ENCODE measurements around the gene MYBPH.

Gene MYBPH

DNA sequence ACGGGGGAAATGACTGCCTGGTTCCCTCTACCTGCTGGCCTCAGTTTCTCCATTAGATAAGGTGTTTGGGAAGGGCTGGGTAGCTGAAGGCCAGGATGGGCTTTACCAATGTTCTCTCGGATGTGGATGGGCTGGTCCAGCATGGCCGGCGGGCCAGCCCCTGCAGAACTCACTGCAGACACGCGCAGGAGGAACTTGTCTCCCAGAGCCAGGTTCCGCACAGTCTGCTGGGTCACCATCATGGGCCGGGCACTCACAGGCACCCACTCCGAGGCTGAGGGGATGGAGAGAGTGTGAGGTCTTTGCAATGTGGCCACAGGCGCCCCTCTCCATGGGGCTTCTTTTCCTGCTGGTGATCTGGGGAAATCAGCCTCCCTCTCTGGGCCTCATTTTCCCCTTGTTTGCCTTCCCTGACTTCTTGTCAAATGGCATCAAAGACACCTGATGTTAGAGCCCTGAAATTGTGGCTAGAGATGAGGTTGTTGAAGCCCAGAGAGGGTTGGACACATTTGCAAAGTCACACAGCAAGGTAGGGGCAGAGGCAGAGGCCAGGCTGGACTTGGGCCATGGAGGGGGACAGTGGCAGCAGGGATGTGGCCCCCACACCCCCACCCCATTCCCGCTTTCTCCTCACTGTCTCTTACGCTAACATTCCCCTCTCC, 1.2 kb downstream of the MYBPH start:
- no peaks in the 10 kb centered on the region for H3K36me3 ChIP-seq (ENCODE audit: control insufficient read depth, insufficient read depth, low read length)
- no peak overlapping the region for H3K9ac ChIP-seq (ENCODE audit: low read length)
- no peak overlapping the region for H3K27ac ChIP-seq (ENCODE audit: low read depth, low read length)
- no peaks in the 10 kb centered on the region for H3K27me3 ChIP-seq (ENCODE audit: control insufficient read depth, insufficient read depth, low read length)
- H3K4me3 ChIP-seq (ENCODE audit: low read length): no peak overlapping the region
- H3K4me1 ChIP-seq (ENCODE audit: control insufficient read depth, insufficient read depth, low read length): no peaks in the 10 kb centered on the region

DNA sequence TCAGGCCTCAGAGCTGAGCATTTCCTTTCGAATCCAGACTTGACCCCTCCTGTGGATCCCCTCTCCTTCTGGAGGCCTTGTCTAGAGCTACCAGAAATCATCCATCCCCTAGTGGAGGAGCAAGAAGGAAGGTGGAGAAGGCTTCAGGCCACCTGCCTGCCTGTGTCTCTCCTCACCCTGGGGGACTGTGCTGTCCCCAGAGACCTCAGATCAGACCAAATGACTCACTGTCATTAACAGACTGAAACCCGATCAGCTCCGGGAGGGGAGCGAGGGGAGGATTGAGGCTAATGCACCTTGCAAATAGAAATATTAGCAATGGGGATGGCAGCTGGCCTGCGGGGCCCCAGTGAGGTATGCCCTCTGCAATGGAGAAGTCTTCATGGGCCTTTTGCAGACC, 2.1 kb downstream of the MYBPH start:
- H3K36me3 ChIP-seq (ENCODE audit: control insufficient read depth, insufficient read depth, low read length): no peaks in the 10 kb centered on the region
- H3K4me1 ChIP-seq (ENCODE audit: control insufficient read depth, insufficient read depth, low read length): no peaks in the 10 kb centered on the region
- no peak overlapping the region for H3K9ac ChIP-seq (ENCODE audit: low read length)
- no peak overlapping the region for H3K4me3 ChIP-seq (ENCODE audit: low read length)
- H3K27ac ChIP-seq (ENCODE audit: low read depth, low read length): no peak overlapping the region
- no peaks in the 10 kb centered on the region for H3K27me3 ChIP-seq (ENCODE audit: control insufficient read depth, insufficient read depth, low read length)

DNA sequence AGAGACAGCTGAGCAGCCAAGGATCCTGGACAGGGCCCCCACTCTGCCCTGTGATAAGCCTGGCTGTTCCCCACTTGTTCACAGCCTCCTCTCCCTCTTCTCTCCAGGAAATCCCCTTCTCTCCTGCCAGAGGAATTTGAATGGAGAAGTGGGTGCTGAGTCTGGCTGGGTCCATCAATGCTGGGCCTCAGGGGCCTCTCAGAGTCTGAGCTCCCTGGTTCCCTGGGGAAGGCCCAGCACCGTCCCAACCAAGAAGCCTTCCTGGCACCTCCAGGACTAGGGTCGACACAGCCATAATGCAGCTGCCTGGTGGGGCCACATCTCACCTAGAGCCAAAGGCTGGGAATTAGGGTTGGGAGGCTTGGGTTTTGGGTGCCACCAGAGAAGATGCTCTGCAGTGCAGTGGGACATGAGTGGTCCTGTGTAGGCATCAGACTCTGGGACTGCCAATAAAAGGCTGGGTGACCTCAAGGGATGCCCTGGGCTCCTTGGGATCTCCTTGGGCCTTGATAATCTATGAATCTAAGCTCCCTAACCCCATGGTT, 2.5 kb downstream of the MYBPH start:
- Histone ChIP-seq H3K27ac (ENCODE audit: low read depth, low read length) (no peak overlapping the region), H3K36me3 (ENCODE audit: control insufficient read depth, insufficient read depth, low read length) (no peaks in the 10 kb centered on the region), H3K27me3 (ENCODE audit: control insufficient read depth, insufficient read depth, low read length) (no peaks in the 10 kb centered on the region), H3K4me3 (ENCODE audit: low read length) (no peak overlapping the region), H3K4me1 (ENCODE audit: control insufficient read depth, insufficient read depth, low read length) (no peaks in the 10 kb centered on the region), H3K9ac (ENCODE audit: low read length) (no peak overlapping the region)

DNA sequence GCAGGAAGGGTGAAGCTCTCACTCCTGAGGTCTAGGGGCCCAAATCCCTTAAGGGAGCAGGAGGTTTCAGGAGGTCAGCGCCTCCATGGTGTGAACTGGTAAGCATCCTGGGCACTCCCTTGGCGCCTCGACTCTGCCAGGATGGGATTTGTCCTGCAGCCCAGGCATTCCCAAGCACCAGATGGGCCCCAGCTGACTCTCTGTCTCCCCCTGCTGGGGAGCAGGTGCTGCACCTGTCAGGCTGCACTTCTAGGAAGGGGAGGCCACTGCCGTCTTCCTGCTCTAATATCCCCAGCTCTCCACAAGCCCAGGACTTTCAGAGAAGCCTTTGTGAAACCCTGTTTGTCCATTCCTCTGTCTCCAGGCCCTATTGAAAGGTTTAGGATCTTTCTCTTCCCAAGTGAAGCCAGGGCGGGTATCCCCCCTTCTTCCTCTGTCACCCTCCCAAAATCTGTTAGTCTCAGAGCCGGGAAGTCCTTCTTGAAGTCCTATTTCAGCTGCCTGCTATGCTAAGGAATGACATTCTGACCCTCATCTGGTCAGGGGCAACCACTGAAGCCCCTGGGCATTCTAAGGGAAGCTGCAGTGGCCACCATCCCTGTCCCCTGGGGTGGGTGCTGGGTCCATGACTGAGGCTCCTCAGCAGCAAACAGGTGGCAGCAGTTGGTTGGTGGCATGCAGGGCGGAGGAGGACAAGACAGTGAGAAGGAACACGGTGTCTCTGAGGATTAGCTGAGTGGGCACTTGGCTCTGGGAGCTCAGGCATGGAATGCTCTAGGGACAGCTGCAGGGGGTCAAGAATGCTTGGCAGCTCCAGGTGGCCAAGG, 3.2 kb downstream of the MYBPH start:
- Histone ChIP-seq H3K27ac (ENCODE audit: low read depth, low read length) (no peak overlapping the region), H3K36me3 (ENCODE audit: control insufficient read depth, insufficient read depth, low read length) (no peaks in the 10 kb centered on the region), H3K9ac (ENCODE audit: low read length) (no peak overlapping the region), H3K4me1 (ENCODE audit: control insufficient read depth, insufficient read depth, low read length) (no peaks in the 10 kb centered on the region), H3K4me3 (ENCODE audit: low read length) (no peak overlapping the region), H3K27me3 (ENCODE audit: control insufficient read depth, insufficient read depth, low read length) (no peaks in the 10 kb centered on the region)

DNA sequence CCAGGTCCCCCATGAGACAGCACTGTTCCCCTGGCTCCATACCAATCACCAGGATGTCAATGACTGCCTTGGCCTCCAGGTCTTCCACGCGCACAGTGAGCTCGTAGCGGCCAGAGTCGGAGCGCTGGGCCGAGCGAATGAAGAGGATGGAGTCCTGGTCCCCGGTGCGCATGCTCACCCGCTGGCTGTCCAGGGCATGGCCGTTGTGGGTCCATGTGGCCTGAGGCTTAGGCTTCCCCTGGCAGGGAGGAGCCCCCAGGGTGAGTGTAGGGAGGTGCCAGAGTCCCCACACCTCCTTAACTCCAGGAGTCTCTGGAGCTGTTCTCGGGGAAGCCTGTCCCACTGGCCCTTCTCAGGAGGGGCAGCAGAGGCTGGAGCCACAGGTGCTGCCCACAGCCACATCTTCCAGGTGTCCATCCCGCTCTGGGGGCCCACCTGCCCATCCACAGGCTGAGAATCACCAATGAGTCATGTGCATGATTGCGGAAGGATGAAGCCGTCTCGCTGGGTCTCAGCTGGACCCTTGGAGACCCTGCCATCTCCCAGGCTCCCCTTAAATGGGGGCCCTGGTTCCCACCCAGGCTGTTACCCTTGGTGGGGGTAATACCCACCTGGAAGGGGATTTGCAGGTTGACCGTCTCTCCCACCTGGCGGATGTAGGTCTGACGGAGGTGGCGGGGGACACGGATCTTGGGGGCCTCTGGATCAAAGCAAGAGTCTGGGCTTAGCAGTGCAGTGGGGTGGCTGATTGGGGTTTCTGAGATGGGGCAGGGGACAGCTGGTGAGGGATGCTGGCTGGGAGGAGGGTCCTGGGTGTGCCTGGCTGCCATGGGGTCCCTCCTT, 4.1 kb downstream of the MYBPH start:
- Histone ChIP-seq H3K27ac (ENCODE audit: low read depth, low read length) (no peak overlapping the region), H3K27me3 (ENCODE audit: control insufficient read depth, insufficient read depth, low read length) (no peaks in the 10 kb centered on the region), H3K36me3 (ENCODE audit: control insufficient read depth, insufficient read depth, low read length) (no peaks in the 10 kb centered on the region), H3K4me1 (ENCODE audit: control insufficient read depth, insufficient read depth, low read length) (no peaks in the 10 kb centered on the region), H3K4me3 (ENCODE audit: low read length) (no peak overlapping the region), H3K9ac (ENCODE audit: low read length) (peak overlapping the region; percentile 13)

DNA sequence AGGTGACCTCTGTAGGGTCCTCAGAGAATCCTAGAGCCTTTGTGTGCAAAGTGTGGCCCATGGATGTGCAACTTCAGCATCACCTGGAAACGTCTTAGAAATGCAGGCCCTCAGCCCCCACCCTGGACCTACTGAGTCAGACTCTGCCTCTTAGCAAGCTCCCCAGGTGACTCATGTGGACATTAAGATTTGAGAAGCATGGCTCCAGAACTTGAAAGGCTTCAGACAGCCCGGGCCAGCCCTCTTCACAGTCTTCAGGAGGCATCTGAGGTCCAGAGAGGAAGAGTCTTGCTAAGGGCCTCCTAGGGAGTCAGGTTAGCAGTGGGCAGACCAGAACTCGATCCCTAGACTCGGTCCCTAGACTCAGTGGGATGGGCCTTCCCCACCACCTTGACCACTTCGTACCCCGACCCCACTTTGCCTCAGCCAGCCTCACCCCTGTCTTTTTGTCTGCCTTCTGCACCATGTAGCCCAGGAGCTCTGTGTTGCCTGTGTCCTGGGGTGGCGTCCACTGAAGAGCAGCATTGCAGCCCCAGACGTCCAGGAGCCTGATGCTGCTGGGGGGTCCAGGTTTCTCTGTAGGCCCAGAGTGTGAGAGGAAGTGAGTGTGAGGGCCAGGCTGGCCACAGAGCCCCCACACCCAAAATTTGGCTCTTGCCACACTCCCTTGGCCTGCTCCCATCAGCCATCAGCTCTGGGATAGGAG, 4.8 kb downstream of the MYBPH start:
- Histone ChIP-seq H3K27ac (ENCODE audit: low read depth, low read length) (no peak overlapping the region), H3K4me3 (ENCODE audit: low read length) (no peak overlapping the region), H3K9ac (ENCODE audit: low read length) (no peak overlapping the region), H3K36me3 (ENCODE audit: control insufficient read depth, insufficient read depth, low read length) (no peaks in the 10 kb centered on the region), H3K4me1 (ENCODE audit: control insufficient read depth, insufficient read depth, low read length) (no peaks in the 10 kb centered on the region), H3K27me3 (ENCODE audit: control insufficient read depth, insufficient read depth, low read length) (no peaks in the 10 kb centered on the region)

DNA sequence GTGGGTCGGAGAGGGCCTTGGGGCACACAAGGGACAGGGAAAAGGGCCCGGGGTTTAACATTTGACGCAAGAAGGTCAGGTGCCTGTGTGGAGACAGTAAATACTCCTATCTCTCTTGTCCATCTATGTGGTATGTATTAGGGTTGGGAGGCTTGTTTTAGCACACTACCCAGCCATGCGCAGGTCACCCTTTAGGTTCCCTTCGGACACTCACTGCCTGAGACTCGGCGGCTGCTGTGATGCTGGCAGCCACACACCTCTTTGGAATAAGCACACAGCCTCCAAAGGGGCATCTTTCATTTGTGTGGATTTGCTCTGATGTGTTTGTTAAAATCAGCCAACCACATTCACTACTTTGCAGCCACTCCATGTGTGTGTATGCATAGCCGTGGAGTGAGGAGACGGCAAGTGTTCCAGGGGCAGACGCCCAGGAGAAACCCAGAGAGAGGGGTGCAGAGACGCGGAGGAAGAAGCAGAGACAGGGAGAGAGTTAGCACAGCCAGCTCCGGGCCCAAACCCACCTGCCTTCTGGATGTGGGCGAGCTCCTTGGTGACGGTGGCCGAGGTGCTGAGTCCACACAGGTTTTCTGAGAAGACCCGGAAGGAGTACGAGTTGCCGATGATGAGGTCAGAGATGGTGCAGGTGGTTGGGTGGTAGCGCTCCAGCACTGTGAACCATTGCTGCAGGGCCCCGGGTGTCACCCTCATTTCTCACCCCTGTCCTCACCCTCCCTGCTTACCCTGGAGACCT, 5.7 kb downstream of the MYBPH start:
- Histone ChIP-seq H3K9ac (ENCODE audit: low read length) (no peak overlapping the region), H3K27me3 (ENCODE audit: control insufficient read depth, insufficient read depth, low read length) (no peaks in the 10 kb centered on the region), H3K27ac (ENCODE audit: low read depth, low read length) (no peak overlapping the region), H3K4me3 (ENCODE audit: low read length) (no peak overlapping the region), H3K4me1 (ENCODE audit: control insufficient read depth, insufficient read depth, low read length) (no peaks in the 10 kb centered on the region), H3K36me3 (ENCODE audit: control insufficient read depth, insufficient read depth, low read length) (no peaks in the 10 kb centered on the region)

DNA sequence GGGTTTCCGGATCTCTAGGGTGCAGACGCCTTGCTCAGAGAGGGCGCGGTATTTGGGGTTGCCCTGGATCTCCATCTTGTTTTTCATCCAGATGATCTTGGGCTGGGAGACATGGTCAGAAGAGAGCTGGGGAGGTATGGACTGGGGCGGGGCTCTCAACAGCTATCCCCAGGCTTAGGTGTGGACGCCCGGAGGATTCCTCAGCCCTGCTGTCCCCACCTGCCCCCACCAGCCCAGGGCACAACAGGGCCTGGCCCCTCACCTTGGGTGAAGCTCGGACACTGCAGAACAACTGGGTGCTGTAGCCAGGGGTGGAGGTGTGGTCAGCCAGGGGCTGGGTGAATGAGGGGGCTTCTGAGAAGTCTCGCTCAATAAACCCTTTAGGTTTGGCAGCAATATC, 6.6 kb downstream of the MYBPH start:
- Histone ChIP-seq H3K9ac (ENCODE audit: low read length) (no peak overlapping the region), H3K4me3 (ENCODE audit: low read length) (no peak overlapping the region), H3K4me1 (ENCODE audit: control insufficient read depth, insufficient read depth, low read length) (no peaks in the 10 kb centered on the region), H3K27ac (ENCODE audit: low read depth, low read length) (no peak overlapping the region), H3K27me3 (ENCODE audit: control insufficient read depth, insufficient read depth, low read length) (no peaks in the 10 kb centered on the region), H3K36me3 (ENCODE audit: control insufficient read depth, insufficient read depth, low read length) (no peaks in the 10 kb centered on the region)

DNA sequence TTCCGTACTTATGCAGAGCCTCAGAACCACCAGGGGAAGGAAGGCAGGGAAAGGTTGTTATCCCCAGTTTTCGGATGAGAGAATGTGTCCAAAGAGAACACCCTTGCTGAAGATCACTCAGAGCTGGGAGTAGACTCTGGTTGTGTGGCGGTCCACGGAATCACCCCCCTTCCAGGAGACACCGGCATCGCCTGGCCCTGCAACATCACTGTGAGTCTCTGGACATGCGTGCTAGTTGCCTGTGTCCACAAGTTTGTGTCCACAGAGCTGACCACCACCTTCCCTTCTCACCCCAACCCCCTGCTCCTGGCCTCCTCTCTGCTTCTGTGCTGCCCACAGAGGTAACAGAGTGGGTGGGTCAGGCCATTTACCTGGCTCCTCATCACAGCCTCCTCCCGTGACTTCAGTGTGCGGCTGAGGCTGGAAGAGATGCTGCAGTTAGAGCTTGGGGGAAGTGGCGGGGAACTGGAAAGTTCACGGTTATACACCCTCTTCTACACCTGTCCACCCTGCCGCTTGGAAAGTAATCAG, 7.3 kb downstream of the MYBPH start:
- Histone ChIP-seq H3K27me3 (ENCODE audit: control insufficient read depth, insufficient read depth, low read length) (no peaks in the 10 kb centered on the region), H3K36me3 (ENCODE audit: control insufficient read depth, insufficient read depth, low read length) (no peaks in the 10 kb centered on the region), H3K4me1 (ENCODE audit: control insufficient read depth, insufficient read depth, low read length) (no peaks in the 10 kb centered on the region), H3K27ac (ENCODE audit: low read depth, low read length) (no peak overlapping the region), H3K4me3 (ENCODE audit: low read length) (no peak overlapping the region), H3K9ac (ENCODE audit: low read length) (no peak overlapping the region)

DNA sequence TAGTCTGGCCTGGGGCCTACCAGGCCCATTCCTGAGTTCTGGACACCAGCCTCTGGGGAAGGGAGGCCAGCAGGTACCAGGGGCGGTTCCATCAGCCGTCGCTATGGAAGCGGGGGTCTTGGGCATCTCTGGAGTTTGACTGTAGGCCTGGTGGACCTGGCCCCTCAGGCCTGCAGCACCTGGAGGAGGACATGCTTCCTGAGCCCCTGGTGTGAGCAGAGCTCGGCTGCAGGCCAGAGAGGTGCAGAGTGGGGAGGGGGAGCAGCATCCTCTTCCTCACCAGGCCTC, 7.8 kb downstream of the MYBPH start:
- Histone ChIP-seq H3K27me3 (ENCODE audit: control insufficient read depth, insufficient read depth, low read length) (no peaks in the 10 kb centered on the region), H3K4me1 (ENCODE audit: control insufficient read depth, insufficient read depth, low read length) (no peaks in the 10 kb centered on the region), H3K4me3 (ENCODE audit: low read length) (no peak overlapping the region), H3K27ac (ENCODE audit: low read depth, low read length) (no peak overlapping the region), H3K9ac (ENCODE audit: low read length) (no peak overlapping the region), H3K36me3 (ENCODE audit: control insufficient read depth, insufficient read depth, low read length) (no peaks in the 10 kb centered on the region)

DNA sequence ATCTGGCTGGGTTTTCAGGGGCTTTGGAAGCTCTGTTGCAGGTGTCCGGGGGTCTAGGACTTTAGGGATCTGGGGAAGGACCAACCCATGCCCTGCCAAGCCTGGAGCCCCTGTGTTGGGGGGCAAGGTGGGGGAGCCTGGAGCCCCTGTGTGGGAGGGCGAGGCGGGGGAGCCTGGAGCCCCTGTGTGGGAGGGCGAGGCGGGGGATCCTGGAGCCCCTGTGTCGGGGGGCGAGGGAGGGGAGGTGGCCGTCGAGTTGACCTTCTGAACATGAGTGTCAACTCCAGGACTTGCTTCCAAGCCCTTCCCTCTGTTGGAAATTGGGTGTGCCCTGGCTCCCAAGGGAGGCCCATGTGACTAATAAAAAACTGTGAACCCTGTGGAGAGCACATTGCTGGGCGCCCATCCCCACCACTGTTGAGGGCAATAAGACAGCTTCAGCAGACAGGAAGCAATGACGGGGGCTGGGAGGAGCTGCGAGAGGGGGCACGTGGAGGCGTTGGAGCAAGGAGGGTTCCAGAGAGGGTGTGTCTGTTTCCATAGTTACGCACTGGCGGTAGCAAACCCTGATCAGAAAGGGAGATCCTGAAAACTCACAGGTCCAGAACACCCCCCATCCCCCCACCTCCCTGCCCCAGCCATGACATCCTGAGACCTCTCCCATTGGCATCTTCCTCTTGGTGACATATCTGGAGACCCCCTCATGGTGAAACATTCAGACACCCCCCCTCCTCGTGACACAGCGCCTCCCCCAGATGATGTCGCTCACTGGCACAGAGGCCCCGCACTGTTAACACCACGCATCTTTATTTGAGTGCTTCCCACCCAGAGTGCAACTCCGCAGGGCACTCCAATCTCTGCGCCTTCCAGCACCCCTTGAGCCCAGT, 8.4 kb downstream of the MYBPH start:
- no peak overlapping the region for H3K9ac ChIP-seq (ENCODE audit: low read length)
- H3K4me3 ChIP-seq (ENCODE audit: low read length): no peak overlapping the region
- H3K4me1 ChIP-seq (ENCODE audit: control insufficient read depth, insufficient read depth, low read length): no peaks in the 10 kb centered on the region
- no peaks in the 10 kb centered on the region for H3K36me3 ChIP-seq (ENCODE audit: control insufficient read depth, insufficient read depth, low read length)
- H3K27ac ChIP-seq (ENCODE audit: low read depth, low read length): no peak overlapping the region
- no peaks in the 10 kb centered on the region for H3K27me3 ChIP-seq (ENCODE audit: control insufficient read depth, insufficient read depth, low read length)

Data from rectal smooth muscle tissue (tissue), 1 donor.